PFSK-1 (cell line): ENCODE measurements around the gene TSPAN6.

Source experiments
- FOXP2 ChIP-seq: optimal IDR thresholded peaks from 2 replicates; pipeline ENCODE3; 2011; ENCODE audit warnings: borderline replicate concordance, control low read depth, inconsistent platforms; ENCODE audit not compliant: insufficient read depth; ENCODE audit errors: extremely low read length, extremely low read depth
- POLR2AphosphoS5 ChIP-seq: IDR thresholded peaks from 2 replicates; pipeline ENCODE4 v1.6.1; 2012; ENCODE audit warnings: low read depth, mild to moderate bottlenecking, control low read depth, low read length, moderate library complexity
- SIN3A ChIP-seq: IDR thresholded peaks from 2 replicates; pipeline ENCODE4 v1.6.1; 2012; ENCODE audit warnings: mild to moderate bottlenecking, low read length, moderate library complexity, borderline replicate concordance; ENCODE audit not compliant: insufficient read depth
- TAF1 ChIP-seq: IDR thresholded peaks from 2 replicates; pipeline ENCODE4 v1.6.1; 2012; ENCODE audit warnings: low read length, control low read depth, borderline replicate concordance; ENCODE audit not compliant: insufficient read depth
- TF ChIP-seq, protein P1 (sequence below), 2 experiments: IDR thresholded peaks; 2 replicates each; pipeline versions ENCODE4 v1.6.1 to v1.8.0; 2011 to 2012; ENCODE audit warnings: low read depth in 2 of 2, low read length in 2 of 2, control low read depth in 1 of 2, inconsistent platforms in 1 of 2, mild to moderate bottlenecking in 1 of 2, moderate library complexity in 1 of 2; ENCODE audit not compliant: insufficient read depth in 1 of 2

The TSPAN6 gene

DNA sequence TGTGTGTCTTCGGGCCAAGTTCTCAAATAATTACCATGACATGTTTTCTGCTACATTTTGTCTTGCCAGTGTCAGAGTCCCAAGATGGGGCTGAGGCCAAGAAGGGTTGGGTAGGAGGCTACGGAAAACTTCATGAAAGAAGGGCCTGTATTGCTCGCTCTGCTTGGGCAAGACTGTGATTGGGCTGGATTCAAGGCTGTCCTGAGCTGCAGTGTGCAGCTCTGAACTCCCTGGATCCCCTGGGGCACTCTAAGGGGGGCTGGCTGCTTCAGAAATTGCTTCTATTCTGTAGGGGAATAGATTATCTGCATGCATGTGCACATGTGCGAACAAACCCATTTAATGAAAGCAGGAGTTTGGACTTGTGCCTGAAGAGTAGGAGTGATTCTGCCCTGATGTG is 13.6 kb downstream of the TSPAN6 start:
- TF ChIP-seq FOXP2, result no peak
- no peak for TF ChIP-seq SIN3A
- TF ChIP-seq, protein P1, sequence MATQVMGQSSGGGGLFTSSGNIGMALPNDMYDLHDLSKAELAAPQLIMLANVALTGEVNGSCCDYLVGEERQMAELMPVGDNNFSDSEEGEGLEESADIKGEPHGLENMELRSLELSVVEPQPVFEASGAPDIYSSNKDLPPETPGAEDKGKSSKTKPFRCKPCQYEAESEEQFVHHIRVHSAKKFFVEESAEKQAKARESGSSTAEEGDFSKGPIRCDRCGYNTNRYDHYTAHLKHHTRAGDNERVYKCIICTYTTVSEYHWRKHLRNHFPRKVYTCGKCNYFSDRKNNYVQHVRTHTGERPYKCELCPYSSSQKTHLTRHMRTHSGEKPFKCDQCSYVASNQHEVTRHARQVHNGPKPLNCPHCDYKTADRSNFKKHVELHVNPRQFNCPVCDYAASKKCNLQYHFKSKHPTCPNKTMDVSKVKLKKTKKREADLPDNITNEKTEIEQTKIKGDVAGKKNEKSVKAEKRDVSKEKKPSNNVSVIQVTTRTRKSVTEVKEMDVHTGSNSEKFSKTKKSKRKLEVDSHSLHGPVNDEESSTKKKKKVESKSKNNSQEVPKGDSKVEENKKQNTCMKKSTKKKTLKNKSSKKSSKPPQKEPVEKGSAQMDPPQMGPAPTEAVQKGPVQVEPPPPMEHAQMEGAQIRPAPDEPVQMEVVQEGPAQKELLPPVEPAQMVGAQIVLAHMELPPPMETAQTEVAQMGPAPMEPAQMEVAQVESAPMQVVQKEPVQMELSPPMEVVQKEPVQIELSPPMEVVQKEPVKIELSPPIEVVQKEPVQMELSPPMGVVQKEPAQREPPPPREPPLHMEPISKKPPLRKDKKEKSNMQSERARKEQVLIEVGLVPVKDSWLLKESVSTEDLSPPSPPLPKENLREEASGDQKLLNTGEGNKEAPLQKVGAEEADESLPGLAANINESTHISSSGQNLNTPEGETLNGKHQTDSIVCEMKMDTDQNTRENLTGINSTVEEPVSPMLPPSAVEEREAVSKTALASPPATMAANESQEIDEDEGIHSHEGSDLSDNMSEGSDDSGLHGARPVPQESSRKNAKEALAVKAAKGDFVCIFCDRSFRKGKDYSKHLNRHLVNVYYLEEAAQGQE (IDR thresholded peaks at IDR 0.05; ENCODE audit: insufficient read depth in 1 of 2, low read depth in 2 of 2, low read length in 2 of 2), result no peak
- TF ChIP-seq TAF1, result no peak
- no peak for TF ChIP-seq POLR2AphosphoS5

DNA sequence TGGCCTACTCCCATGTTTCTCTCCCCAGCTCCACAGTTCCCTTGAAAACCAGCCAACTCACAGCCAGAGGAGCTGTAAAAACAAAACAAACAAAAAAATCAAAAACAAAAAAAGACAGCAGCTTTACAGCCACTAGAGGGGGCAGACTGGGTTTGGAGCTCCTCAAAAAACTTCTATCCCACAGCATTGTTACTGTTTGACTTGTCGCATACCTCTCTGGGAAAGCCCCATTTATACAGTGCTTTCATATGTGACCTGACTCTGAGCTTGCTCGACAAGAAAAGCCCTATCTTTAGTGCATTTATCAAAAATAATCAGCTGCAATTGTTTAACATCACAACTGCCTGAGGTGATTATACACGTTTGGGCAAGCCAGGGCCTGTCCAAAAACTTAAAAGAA is 21.6 kb downstream of the TSPAN6 start:
- TF ChIP-seq, protein P1 (IDR thresholded peaks at IDR 0.05; ENCODE audit: insufficient read depth in 1 of 2, low read depth in 2 of 2, low read length in 2 of 2), result no peak
- TF ChIP-seq SIN3A, result no peak
- no peak for TF ChIP-seq TAF1
- TF ChIP-seq FOXP2, result no peak

DNA sequence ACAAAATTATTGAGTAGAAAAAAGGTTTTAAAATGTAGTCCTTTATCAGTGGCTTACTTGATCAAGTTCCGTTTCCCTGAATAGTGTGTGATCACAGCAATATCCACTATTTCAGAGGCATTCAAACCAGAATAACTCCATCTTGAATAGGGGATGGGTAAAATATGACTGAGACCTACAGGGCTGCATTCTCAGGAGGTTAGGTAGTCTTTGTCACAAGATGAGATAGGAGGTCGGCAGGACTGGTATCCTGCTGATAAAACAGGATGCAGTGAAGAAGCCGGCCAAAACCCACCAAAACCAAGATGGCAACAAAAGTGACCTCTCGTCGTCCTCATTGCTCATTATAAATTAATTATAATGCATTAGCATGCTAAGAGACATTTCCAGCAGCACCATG is 24.7 kb downstream of the TSPAN6 start:
- TF ChIP-seq SIN3A, result no peak
- TF ChIP-seq TAF1, result no peak
- TF ChIP-seq FOXP2, result no peak
- TF ChIP-seq POLR2AphosphoS5, result no peak
- TF ChIP-seq, protein P1 (IDR thresholded peaks at IDR 0.05; ENCODE audit: insufficient read depth in 1 of 2, low read depth in 2 of 2, low read length in 2 of 2), result no peak

DNA sequence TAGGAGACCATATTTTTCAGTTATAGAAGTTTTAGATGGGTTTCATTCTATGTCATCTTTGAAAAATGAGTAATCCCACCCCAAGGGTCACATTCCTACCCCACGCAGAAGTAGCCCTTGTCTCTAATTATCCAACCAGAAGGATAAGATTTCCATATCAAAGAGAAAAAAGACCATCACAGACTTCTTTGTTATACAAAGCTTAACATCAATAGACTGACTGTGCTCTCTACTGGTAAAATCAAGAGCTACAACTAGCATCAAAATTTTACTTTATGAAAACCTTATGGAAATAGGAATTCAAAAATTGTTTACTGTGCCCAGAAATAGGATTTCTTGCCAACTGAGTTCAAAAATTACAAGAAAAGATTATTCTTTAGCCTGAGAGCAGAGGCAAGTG is 27.0 kb downstream of the TSPAN6 start:
- TF ChIP-seq POLR2AphosphoS5, result no peak
- TF ChIP-seq, protein P1 (IDR thresholded peaks at IDR 0.05; ENCODE audit: insufficient read depth in 1 of 2, low read depth in 2 of 2, low read length in 2 of 2), result no peak
- TF ChIP-seq TAF1, result no peak
- TF ChIP-seq SIN3A, result no peak
- no peak for TF ChIP-seq FOXP2

DNA sequence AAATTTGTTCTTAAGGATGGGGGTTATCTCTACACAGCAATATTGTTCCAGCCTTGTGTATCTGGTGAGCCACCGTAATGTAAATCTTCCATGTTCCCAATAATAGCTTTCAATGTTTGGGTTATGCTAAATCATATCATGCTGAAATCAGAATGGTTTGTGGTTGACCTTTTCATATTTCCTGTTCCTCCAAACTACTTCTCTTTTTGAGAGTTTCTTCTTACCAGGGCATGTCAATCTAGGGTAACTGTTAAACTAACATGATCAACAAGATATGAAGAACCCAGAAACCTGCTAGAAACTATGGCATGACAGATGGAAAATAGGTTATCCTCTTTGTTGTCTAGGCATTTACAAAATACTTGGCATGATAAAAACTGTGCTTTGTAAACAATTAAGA is 29.9 kb downstream of the TSPAN6 start:
- TF ChIP-seq TAF1 (no peak), POLR2AphosphoS5 (no peak), SIN3A (no peak), FOXP2 (no peak)
- TF ChIP-seq, protein P1 (IDR thresholded peaks at IDR 0.05; ENCODE audit: insufficient read depth in 1 of 2, low read depth in 2 of 2, low read length in 2 of 2), result no peak
